Neuron (in vitro differentiated cells): ENCODE measurements around the gene ANKRD66.
"Not testable (repeated sequence)": the region's sequence is repeated elsewhere in the genome, so short reads cannot be mapped to it uniquely, and the experiment has no call there.

ENCODE experiments used
- H2AFZ ChIP-seq: one replicate; pipeline ENCODE4 v1.6.1; 2013; ENCODE audit warnings: low read depth, mild to moderate bottlenecking, inconsistent platforms, low read length, moderate library complexity
- H3K27me3 ChIP-seq: one replicate; pipeline ENCODE4 v1.6.1; 2013; ENCODE audit warnings: low read length; ENCODE audit not compliant: insufficient read depth
- H3K36me3 ChIP-seq: one replicate; pipeline ENCODE4 v1.6.1; 2013; ENCODE audit warnings: low read length; ENCODE audit not compliant: insufficient read depth
- H3K4me1 ChIP-seq: one replicate; pipeline ENCODE4 v1.6.1; 2013; ENCODE audit warnings: low read length; ENCODE audit not compliant: insufficient read depth
- H3K4me3 ChIP-seq: 2 replicates; pipeline ENCODE4 v1.5.1; 2013; ENCODE audit warnings: mild to moderate bottlenecking, low read length, moderate library complexity
- H3K9me3 ChIP-seq: one replicate; pipeline ENCODE4 v1.6.1; 2013; ENCODE audit warnings: low read length

ANKRD66 gene

DNA sequence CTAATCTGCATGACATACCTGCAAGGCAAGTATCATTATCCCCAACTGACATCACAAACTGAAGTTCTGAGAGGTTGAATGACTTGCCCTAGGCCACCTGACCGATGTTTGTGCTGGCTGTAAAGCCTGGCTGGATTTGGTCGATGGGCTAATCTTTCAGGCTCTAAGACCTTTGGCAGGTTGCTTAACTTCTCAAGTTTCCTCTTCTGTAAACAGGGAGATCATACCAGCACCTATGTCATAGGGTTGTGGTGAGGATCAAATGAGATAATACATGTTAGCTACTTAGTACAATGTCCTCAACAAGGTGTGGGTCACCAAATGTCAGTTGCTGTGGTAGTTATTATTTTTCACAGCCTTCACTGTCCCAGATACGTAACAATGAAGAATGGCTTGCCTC, 14.2 kb downstream of the ANKRD66 start:
- Histone ChIP-seq H3K27me3 (no peaks in the 10 kb centered on the region), H3K36me3 (no peaks in the 10 kb centered on the region), H3K9me3 (no peaks in the 10 kb centered on the region), H3K4me1 (no peaks in the 10 kb centered on the region), H2AFZ (no peak overlapping the region), H3K4me3 (no peak overlapping the region)

DNA sequence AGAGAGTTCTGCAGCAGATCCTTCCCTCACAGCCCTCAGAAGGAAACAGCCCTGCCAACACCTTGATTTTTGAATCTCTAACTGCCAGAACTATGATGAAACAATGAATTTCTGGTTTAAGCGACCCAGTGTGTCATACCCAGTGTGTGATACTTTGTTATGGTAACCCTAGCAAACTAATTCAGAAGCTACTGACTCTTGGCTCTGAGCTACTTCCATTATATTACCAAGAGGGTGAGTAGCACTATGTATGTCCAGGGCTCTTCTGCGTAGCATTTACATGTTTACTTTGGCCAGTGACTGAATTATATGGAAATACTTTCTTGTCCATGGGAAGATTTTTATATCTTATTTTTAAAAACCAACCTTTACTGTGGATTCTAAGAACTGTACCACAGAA, 16.7 kb downstream of the ANKRD66 start:
- no peaks in the 10 kb centered on the region for H3K36me3 ChIP-seq
- no peaks in the 10 kb centered on the region for H3K4me1 ChIP-seq
- H3K27me3 ChIP-seq = no peaks in the 10 kb centered on the region
- H2AFZ ChIP-seq = no peak overlapping the region
- no peaks in the 10 kb centered on the region for H3K9me3 ChIP-seq
- no peak overlapping the region for H3K4me3 ChIP-seq

DNA sequence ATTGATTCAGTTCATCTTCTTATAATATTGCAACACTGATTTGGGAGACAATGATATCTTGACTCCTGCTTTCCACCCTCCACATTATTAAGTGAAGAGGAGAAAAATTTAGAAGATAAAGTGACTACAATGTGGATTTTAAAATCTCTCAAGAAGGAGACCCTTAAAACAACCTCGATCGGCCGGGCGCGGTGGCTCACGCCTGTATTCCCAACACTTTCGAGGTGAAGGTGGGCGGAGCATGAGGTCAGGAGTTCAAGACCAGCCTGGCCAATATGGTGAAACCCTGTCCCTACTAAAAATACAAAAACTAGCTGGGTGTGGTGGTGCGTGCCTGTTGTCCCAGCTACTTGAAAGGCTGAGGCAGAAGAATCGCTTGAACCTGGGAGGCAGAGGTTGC, 17.5 kb downstream of the ANKRD66 start:
- H3K27me3 ChIP-seq, H2AFZ ChIP-seq, H3K36me3 ChIP-seq, H3K4me1 ChIP-seq, H3K4me3 ChIP-seq, H3K9me3 ChIP-seq: not testable (repeated sequence)

DNA sequence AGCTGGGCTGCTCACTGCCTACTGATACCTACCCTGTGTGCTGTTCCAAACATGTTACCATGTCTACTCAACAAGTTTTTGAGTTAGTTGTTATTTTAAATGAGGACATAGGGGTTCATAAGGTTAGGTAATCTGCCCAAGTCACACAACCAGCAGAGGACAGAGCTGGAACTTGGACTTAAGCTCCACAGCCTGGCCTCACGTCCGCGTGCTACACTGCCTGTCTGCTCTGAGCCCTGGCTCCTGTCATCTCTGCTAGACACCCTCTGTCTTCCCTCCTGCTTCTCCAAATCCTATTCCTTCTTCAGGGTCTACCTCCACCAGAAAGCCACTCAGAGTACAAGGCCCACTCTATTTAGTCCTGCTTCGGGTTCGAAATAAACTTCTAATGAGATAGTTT, 18.2 kb downstream of the ANKRD66 start:
- Histone ChIP-seq H3K27me3 (no peaks in the 10 kb centered on the region), H3K4me3 (no peak overlapping the region), H2AFZ (no peak overlapping the region), H3K36me3 (no peaks in the 10 kb centered on the region), H3K9me3 (no peaks in the 10 kb centered on the region), H3K4me1 (no peaks in the 10 kb centered on the region)

DNA sequence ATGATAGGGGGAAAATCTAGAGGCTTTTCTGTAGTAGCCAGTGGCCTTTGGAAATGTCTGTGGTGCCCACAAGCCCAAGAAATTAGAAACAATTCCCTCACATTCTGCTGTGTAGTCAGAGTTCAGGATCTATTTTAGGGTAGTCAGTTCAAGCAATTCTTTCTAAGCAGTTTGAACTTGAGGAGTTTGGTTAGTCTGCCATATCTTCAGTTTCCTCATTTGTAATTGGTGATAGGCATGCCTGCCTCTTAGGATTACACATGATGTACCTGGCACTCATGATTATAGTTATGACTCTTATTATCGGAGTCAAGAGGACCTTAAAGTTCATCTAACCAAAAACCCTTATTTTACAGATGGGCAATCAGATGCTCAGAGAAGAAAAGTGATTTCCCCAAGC, 25.3 kb downstream of the ANKRD66 start:
- Histone ChIP-seq H2AFZ (no peak overlapping the region), H3K4me3 (no peak overlapping the region), H3K4me1 (no peaks in the 10 kb centered on the region), H3K9me3 (no peaks in the 10 kb centered on the region), H3K36me3 (no peaks in the 10 kb centered on the region), H3K27me3 (no peaks in the 10 kb centered on the region)

DNA sequence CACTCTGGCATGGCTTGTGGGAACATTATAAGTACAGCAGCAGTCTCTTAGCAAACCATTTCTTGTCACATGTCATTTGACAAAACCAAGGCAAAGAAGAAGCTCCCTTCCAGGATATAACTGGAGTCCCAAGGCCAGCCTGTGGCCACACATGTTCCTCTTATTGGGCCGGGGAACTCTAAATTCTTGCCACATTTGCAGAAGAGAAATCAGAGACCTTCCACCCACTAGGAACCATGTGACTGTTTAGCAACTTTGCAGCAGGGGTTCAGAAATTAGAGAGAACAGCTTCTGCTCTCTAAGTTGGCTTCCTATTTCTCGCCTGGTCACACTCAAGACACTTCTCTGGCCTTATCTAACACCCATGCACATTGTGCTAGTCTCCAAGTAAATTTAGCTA, 26.0 kb downstream of the ANKRD66 start:
- no peaks in the 10 kb centered on the region for H3K9me3 ChIP-seq

DNA sequence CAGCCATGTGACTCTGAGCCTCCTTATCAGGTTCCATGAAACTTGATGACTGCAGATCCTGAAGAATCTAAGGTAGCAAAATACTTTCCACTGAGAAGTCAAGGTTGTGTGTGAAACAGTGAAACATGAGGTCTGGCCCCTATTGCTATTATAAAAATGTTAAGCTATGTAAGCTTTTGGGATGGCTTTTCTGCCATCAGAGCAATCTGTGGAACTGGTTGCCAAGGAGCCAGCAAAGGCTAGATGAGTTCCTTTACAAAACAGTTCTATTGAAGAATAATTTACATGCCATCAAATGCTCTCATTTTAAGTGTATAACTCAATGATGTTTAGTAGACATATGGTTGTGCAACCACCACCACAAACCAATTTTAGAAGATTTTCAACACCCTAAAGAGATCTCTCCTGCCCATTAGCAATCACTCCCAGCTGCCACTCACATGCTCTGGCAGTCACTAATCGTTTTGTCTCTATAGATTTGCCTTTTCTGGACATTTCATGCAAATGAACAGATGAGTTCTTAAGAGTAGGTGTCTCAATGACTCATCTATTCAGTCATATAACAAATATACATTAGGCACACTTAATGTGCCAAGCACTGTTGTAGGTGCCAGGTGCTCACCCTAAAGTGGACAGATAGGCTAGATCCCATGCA, 26.6 kb downstream of the ANKRD66 start:
- Histone ChIP-seq H3K36me3 (no peaks in the 10 kb centered on the region), H3K4me3 (no peak overlapping the region), H3K4me1 (no peaks in the 10 kb centered on the region), H3K27me3 (no peaks in the 10 kb centered on the region), H2AFZ (no peak overlapping the region), H3K9me3 (no peaks in the 10 kb centered on the region)

More for the DNA sequence above, 26.0 kb downstream of the ANKRD66 start:
- no peaks in the 10 kb centered on the region for H3K36me3 ChIP-seq
- no peak overlapping the region for H2AFZ ChIP-seq
- no peaks in the 10 kb centered on the region for H3K4me1 ChIP-seq
- H3K27me3 ChIP-seq = no peaks in the 10 kb centered on the region
- H3K4me3 ChIP-seq = no peak overlapping the region

DNA sequence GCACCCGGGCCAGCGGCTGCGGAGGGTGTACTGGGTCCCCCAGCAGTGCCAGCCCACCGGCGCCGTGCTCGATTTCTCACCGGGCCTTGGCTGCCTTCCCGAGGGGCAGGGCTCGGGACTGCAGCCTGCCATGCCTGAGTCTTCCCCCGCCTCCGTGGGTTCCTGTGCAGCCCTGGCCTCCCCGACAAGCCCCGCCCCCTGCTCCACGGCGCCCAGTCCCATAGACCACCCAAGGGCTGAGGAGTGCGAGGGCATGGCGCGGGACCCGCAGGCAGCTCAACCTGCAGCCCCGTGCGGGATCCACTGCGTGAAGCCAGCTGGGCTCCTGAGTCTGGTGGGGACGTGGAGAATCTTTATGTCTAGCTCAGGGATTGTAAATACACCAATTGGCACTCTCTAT, 28.0 kb downstream of the ANKRD66 start:
- H3K4me1 ChIP-seq, H3K27me3 ChIP-seq, H3K36me3 ChIP-seq, H2AFZ ChIP-seq, H3K9me3 ChIP-seq, H3K4me3 ChIP-seq: not testable (repeated sequence)

DNA sequence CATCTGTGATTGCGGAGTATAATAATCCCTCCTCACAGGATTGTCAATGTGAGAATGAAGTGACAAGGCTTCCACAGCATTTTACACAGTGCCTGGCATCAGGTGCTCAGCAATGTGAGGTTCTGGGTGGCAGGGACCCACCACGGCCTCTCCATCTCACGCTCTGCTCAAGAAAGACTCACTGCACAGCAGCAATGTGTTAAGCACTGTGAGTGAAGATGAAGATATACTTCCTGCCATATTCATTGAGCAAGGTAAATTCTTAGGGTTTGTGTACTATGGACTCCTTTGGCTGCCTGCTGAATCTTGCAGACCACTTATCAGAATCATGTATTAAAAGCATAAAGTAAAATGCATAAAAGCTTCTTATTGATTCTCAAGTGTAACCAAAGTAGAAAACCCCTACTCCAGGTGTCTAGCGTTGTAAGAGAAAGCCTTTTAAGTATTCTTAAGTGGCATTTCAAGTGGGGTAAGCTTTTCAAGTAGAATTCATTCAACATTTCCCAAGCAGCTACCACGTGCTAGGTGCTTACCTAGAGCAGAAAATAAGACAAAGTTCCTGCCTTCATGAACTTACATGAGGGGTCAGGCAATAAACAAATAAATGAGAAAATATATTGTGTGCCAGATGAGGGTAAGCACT, 29.5 kb downstream of the ANKRD66 start:
- no peak overlapping the region for H3K4me3 ChIP-seq
- no peak overlapping the region for H2AFZ ChIP-seq
- no peaks in the 10 kb centered on the region for H3K27me3 ChIP-seq
- no peaks in the 10 kb centered on the region for H3K9me3 ChIP-seq
- H3K4me1 ChIP-seq = no peaks in the 10 kb centered on the region
- H3K36me3 ChIP-seq = no peaks in the 10 kb centered on the region

DNA sequence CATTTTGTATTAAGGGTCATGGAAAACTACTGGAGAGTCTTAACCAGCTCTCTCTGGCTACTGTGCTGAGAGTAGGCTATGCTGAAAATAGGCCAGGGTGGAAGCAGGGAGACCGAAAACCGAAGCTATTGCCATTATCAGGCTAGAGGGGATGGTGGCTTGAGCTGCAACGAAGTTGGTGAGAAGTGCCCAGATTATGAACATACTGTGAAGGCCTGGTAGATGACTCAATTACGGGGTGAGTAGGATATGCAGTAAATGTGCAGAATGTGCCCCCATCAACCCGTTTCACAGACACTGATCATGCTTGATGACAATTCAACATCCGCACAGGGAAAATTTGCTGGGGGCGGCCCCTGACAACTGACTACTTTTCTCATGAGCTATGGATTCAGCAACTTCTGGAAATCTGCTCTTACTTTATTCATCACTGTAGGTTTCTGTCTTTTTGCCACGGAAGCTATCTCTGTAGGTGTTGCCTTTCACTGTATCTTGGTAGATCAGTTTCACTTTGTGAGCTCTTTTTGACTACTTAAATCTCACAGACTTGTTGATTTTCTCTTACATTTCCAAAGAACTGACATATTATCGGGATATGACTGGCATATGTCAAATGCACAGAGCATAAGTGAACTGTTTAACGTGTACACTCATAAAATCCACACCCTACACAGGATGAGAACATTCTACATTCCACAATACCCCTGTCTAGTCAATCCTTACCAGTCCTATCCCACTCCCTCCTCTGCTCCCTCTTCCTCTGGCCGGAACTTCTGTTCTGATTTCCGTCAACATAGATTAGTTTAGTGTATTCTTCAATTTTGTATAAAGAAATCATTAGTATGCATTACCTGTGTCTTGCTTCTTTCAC, 31.0 kb downstream of the ANKRD66 start:
- Histone ChIP-seq H3K9me3 (no peaks in the 10 kb centered on the region), H3K36me3 (no peaks in the 10 kb centered on the region), H3K27me3 (no peaks in the 10 kb centered on the region), H3K4me1 (no peaks in the 10 kb centered on the region), H3K4me3 (no peak overlapping the region), H2AFZ (no peak overlapping the region)

DNA sequence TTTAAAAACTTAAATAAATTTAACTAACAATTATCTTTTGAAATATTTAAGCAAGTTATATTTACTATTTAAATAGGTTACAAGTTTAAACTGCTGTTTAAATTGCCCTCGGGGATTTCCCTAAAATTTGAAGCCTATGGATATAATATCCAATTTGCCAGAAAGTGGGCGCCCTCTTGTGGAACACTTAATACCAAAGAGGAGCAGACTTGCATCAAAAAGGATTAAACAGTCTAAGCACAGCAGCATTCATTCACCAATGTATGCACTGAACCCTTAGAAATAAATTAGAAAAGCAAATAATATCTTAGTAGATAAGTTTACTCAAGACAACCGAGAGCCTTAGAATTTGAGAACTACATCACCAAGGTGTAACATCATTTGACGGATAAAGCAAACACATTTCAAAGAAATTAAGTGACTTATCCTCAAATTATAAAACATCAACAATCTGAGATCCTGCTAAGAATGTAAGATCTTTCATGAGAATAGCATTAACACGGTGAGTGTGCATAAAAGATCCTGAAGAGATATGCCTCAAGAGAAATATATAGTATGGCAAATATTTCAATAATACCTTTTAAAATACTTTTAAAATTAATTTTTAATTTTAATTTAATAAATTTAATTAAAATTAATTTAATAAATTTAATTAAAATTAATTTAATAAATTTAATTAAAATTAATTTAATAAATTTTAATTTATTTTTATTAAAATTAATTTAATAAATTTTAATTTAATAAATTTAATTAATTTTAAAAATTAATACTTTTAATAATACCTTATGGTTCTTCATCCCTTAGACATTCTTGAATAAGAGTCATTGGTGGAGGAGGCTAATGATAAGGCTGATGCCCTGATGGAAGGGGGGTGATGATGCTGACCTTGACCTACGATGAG, 35.0 kb downstream of the ANKRD66 start:
- Histone ChIP-seq H3K4me1 (no peaks in the 10 kb centered on the region), H3K36me3 (no peaks in the 10 kb centered on the region), H3K9me3 (no peaks in the 10 kb centered on the region), H2AFZ (no peak overlapping the region), H3K4me3 (no peak overlapping the region), H3K27me3 (no peaks in the 10 kb centered on the region)

DNA sequence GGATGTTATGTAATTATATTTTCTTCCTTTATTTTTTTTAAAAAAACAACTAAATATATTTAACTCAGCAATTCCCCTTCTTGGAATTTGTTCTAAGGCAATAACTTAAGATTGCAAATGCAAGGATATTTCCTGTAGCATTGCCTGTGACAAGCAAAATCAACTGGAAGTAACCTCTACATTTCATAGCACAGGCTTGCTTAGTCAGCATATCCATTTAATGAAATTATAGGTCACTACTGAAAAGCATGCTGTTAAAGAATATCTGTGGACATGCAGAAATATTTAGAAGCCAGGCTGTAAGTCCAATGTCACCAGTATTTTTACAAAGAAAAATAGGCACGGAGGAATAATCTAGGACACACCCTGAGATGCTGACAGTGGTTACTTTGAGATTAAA, 37.8 kb downstream of the ANKRD66 start:
- Histone ChIP-seq H3K4me1 (no peaks in the 10 kb centered on the region), H3K9me3 (no peaks in the 10 kb centered on the region), H3K36me3 (no peaks in the 10 kb centered on the region), H2AFZ (no peak overlapping the region), H3K4me3 (no peak overlapping the region), H3K27me3 (no peaks in the 10 kb centered on the region)
